Spleen (tissue), 11 donors: ENCODE data around the gene DLG1. TPM values are rescaled to one million over a fixed set of nuclear protein-coding genes. Genes with fewer than 3 reads are reported as not detected.

Source experiments
- DNase-seq: peaks from one replicate; pipeline ENCODE4 v3.0.0-alpha.2; 2020
- H3K27ac ChIP-seq, 8 donors: fragments of 200-600 bp; sonication (generic) in 7 of 8; 1 replicate in 4 of 8; 2 replicates in 4 of 8; pipeline versions ENCODE4 v1.5.0 to v1.8.0; 2016 to 2021; ENCODE audit warnings: inconsistent platforms in 4 of 8, mild to moderate bottlenecking in 4 of 8, moderate library complexity in 1 of 8
- H3K27me3 ChIP-seq, 7 donors: fragments of 200-600 bp; sonication (generic) in 6 of 7; replicated peaks in 1 of 7; 1 replicate in 4 of 7; 2 replicates in 3 of 7; pipeline versions ENCODE4 v1.5.0 to v1.8.0; 2016 to 2021; ENCODE audit warnings: inconsistent platforms in 3 of 7, mild to moderate bottlenecking in 1 of 7
- H3K36me3 ChIP-seq, 6 donors: fragments of 200-600 bp; sonication (generic) in 5 of 6; 1 replicate in 4 of 6; 2 replicates in 2 of 6; pipeline versions ENCODE4 v1.5.0 to v1.8.0; 2016 to 2021; ENCODE audit warnings: inconsistent platforms in 2 of 6
- H3K4me1 ChIP-seq, 6 donors: fragments of 200-600 bp; sonication (generic) in 5 of 6; 1 replicate in 3 of 6; 2 replicates in 3 of 6; pipeline versions ENCODE4 v1.5.0 to v1.8.0; 2016 to 2021; ENCODE audit warnings: inconsistent platforms in 3 of 6
- H3K4me3 ChIP-seq, 8 donors: fragments of 200-600 bp; sonication (generic) in 7 of 8; 1 replicate in 4 of 8; 2 replicates in 4 of 8; pipeline versions ENCODE4 v1.5.0 to v1.8.0; 2016 to 2021; ENCODE audit warnings: inconsistent platforms in 4 of 8, mild to moderate bottlenecking in 4 of 8, moderate library complexity in 2 of 8
- H3K9me3 ChIP-seq, 8 donors: fragments of 200-600 bp; sonication (generic) in 7 of 8; 1 replicate in 4 of 8; 2 replicates in 4 of 8; pipeline versions ENCODE4 v1.5.0 to v1.8.0; 2016 to 2021; ENCODE audit warnings: inconsistent platforms in 4 of 8
- CTCF ChIP-seq, 11 experiments: fragments of 200-600 bp in 7 of 11; fragments of 450-650 bp in 4 of 11; sonication (generic) in 4 of 11; IDR thresholded peaks in 8 of 11; conservative IDR thresholded peaks in 3 of 11; 1 replicate in 7 of 11; 2 replicates in 4 of 11; pipeline versions ENCODE4 v1.4.0 to v1.8.0; 2016 to 2021; ENCODE audit warnings: antibody characterized with exemption in 11 of 11, inconsistent platforms in 4 of 11, mild to moderate bottlenecking in 1 of 11
- POLR2A ChIP-seq, 3 donors: fragments of 450-650 bp; IDR thresholded peaks; one replicate each; pipeline ENCODE4 v1.5.1; 2017; ENCODE audit warnings: antibody characterized with exemption in 3 of 3, mild to moderate bottlenecking in 1 of 3
- POLR2AphosphoS5 ChIP-seq, 3 donors: sonication (generic); formaldehyde crosslinking; IDR thresholded peaks; one replicate each; pipeline ENCODE4 v1.5.1; 2017; ENCODE audit warnings: antibody characterized with exemption in 3 of 3
- WGBS, 5 donors: extraction: QIAGEN DNeasy Blood & Tissue Kit in 3 of 5; methylation state at CpG; one replicate each; pipeline versions ENCODE4 v1.1.5 to v1.1.7; 2013 to 2018; 5-methylcytosine and 5-hydroxymethylcytosine counted together
- intact Hi-C: fragments of 100-400 bp; cut with DNase I; formaldehyde crosslinking; loops from one replicate; pipeline ENCODE4 v1.15.0; 2023; ENCODE audit warnings: low total_unique reads
- polyA plus RNA-seq, 3 donors: library from polyadenylated mRNA; stranded (reverse); fragments of 200-250 nt; gene quantifications; one replicate each; pipeline ENCODE4 v1.2.1, GENCODE V29; 2013
- total RNA-seq, 7 donors: library from RNA; depleted of rRNA in 3 of 7; stranded (reverse); fragments of >200 nt in 3 of 7; fragmentation: NEBNext Ultra II Directional in 4 of 7; extraction: Animal tissue kit (Norgen Biotek cat#: 25700) in 4 of 7; gene quantifications; one replicate each; pipeline versions ENCODE4 v1.1.0 to v1.2.1, GENCODE V29; 2016 to 2021
- donor health status: healthy with polysubstance abuse.
- donor health status: DM: no; HTN: no; CAD: no; lungs with moderate emphysema.
- donor health status: DM: no; HTN: no; CAD: no.
- donor health status: Bipolar disorder and iron deficiency.
- donor health status: healthy.
- donor health status: DM: no; HTN: no; CAD: no.
- donor health status: DM: yes; HTN: yes; CAD: no.

The DLG1 gene
- total and polyA plus RNA-seq, 10 donors, result 11.0 to 92.3 (median 59.1) TPM

- H3K36me3 ChIP-seq, result no peaks in the 10 kb centered on the region
- peak overlapping the region in 3 of 8 donors; percentile 15 to 50 (median 17) for H3K4me3 ChIP-seq
- TF ChIP-seq CTCF (IDR thresholded peaks at IDR 0.05 in 8 of 11, conservative IDR thresholded peaks at IDR 0.05 in 3 of 11), result no peak
- TF ChIP-seq POLR2A (IDR thresholded peaks at IDR 0.05), result no peak
- no peak for TF ChIP-seq POLR2AphosphoS5 (IDR thresholded peaks at IDR 0.05)
- H3K4me1 ChIP-seq, result peaks cover 9 to 38% (median 27%) of the 10 kb centered on the region in 6 donors
- H3K27ac ChIP-seq, result no peak overlapping the region
- H3K27me3 ChIP-seq, result peaks cover 0 to 84% (median 7%) of the 10 kb centered on the region in 7 donors
- DNase-seq, result no peak
- 55 to 75% (median 64%) methylated on average over 34 to 36 of the region's 36 CpGs for WGBS, 5 donors
- intact Hi-C loops, result no loop called here
- H3K9me3 ChIP-seq, result no peaks in the 10 kb centered on the region
Observed at GRCh38 chr3:197023998-197024651, 274.3 kb downstream of the DLG1 start.

DNA sequence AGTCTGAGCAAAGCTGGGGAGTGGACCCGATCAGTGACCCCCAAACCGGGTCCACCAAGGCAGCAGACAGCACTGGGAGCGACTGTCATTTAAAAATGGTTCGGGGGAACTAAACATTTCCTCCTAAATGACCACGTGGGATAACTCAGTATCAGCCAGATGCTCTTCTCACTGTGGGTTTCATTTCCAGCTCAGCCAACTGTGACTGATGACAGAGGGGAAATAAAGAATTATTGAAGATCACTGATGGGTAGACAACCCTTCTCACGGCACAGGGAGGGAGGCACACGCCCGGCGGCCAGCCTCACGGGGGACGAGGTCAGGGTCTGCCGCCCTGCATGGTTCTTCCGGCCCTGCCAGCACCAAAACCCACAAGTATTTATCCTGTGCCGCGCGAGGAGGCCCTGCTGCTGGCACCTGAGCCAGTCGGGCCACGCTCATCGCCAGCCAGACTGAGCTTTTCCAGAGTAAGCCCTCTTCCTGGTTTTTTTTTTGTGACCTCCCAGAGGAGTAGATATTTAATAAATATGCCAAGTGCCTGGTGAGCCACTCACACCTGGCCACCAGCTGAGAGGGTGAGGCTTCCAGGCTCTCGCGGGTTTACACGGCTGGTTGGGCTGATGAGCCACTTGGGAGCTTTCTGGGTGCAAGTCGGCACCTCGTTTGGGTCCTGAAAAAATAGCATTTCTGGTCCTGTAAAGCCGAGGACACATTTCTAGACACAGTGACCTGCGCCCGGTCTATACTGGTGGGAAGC lies 275.0 kb downstream of the DLG1 start:
- peaks cover 0 to 77% (median 0%) of the 10 kb centered on the region in 7 donors for H3K27me3 ChIP-seq
- H3K9me3 ChIP-seq, result no peaks in the 10 kb centered on the region
- H3K4me3 ChIP-seq, result peak overlapping the region in 3 of 8 donors; percentile 15 to 50 (median 17)
- peak; percentile 54 for DNase-seq
- intact Hi-C loops, result no loop called here
- peaks cover 6 to 30% (median 20%) of the 10 kb centered on the region in 6 donors for H3K4me1 ChIP-seq
- H3K27ac ChIP-seq, result no peak overlapping the region
- TF ChIP-seq CTCF (IDR thresholded peaks at IDR 0.05 in 8 of 11, conservative IDR thresholded peaks at IDR 0.05 in 3 of 11) (no peak), POLR2A (IDR thresholded peaks at IDR 0.05) (no peak), POLR2AphosphoS5 (IDR thresholded peaks at IDR 0.05) (peak in 2 of 3 donors; percentile 63 to 74)
- H3K36me3 ChIP-seq, result no peaks in the 10 kb centered on the region
- WGBS, 5 donors, result 20 to 46% (median 31%) methylated on average over 24 to 27 of the region's 27 CpGs

DNA sequence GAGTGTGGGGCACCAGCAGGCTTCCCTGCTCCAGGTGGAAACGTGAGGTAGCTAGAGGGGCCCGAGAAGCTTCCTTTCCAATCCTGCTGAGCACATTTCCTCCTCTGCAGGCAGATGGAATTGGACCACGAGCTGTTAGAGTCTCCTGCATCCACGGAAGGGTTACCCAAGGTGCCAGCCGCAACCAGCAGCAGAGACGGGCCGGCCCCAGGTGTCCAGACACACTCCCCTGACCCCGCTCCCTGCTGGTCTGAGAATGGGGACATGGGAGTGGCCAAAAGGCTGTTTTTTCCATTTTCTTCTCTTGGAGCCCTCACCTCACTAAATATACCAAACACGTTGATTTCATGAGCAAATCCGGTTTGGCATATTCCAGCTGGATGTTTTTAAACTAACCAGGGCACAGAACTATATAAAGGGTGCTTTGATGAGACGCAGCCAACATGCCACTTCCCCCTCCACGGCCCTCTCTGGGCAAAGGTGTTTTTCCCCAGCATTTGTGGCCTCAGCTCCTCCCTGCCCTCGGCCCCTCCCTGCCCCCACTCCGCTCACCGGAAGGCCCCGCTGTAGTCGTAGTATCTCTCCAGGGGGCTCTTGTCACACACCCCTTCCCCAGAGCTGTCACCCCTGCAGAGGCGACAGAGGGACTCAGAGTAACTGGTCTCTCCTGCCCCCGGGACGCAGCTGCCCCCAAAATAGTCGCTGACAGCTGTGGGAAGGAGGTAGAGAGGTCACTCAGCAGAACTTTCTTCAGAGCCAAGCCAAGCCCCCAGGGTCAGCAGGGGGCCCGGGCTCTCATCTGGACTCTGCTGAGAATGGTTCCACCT lies 275.8 kb downstream of the DLG1 start:
- Histone ChIP-seq H3K27me3 (peaks cover 0 to 69% (median 0%) of the 10 kb centered on the region in 7 donors), H3K4me1 (peaks cover 6 to 27% (median 19%) of the 10 kb centered on the region in 6 donors), H3K36me3 (no peaks in the 10 kb centered on the region), H3K9me3 (no peaks in the 10 kb centered on the region), H3K27ac (no peak overlapping the region), H3K4me3 (peak overlapping the region in 3 of 8 donors; percentile 15 to 50 (median 17))
- intact Hi-C loops, result no loop called here
- TF ChIP-seq POLR2AphosphoS5 (IDR thresholded peaks at IDR 0.05) (no peak), POLR2A (IDR thresholded peaks at IDR 0.05) (no peak), CTCF (IDR thresholded peaks at IDR 0.05 in 8 of 11, conservative IDR thresholded peaks at IDR 0.05 in 3 of 11) (no peak)
- no peak for DNase-seq
- 26 to 36% (median 34%) methylated on average over 22 of the region's 22 CpGs for WGBS, 5 donors
